Ishikawa (cell line): Measurements from ENCODE around the gene KIAA1614.

Source experiments
- CEBPB ChIP-seq: IDR thresholded peaks from 2 replicates; pipeline ENCODE4 v1.6.1; 2012
- TAF1 ChIP-seq: IDR thresholded peaks from 2 replicates; pipeline ENCODE4 v1.6.1; 2012; ENCODE audit warnings: low read depth, mild to moderate bottlenecking
- TCF12 ChIP-seq: IDR thresholded peaks from 2 replicates; pipeline ENCODE4 v1.6.1; 2012; ENCODE audit warnings: low read depth

GRCh38 chr1:180933141-180933540 lies 20.4 kb downstream of the KIAA1614 start:
- no peak for TF ChIP-seq TCF12
- TF ChIP-seq CEBPB, result no peak
- no peak for TF ChIP-seq TAF1
